Measurements from ENCODE around the gene GPATCH11. TPM values are rescaled to one million over a fixed set of nuclear protein-coding genes. Genes with fewer than 3 reads are reported as not detected.

The GPATCH11 gene
- total and polyA plus RNA-seq, 2 donors (not counting 1 experiment from before 2014, with no cell fraction given) = 5.9 to 7.9 TPM

DNA sequence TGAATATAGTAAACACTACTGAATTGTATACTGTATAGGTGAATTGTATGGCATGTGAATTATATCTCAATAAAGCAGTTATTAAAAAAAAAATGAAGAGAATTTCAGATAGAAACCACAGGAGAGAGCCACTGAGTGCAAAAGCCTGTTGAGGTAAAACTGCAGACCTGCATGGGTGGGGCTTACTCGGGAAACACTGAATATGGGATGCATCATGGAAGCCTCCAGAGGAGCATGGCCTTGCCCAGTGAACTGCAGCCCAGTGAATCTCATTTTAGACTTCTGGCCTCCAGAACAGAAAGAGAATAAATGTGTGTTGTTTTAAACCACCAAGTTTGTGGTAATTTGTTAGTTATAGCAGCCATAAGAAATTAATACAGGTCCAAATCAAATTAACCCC, 15.7 kb downstream of the GPATCH11 start:
- Histone ChIP-seq H3K79me2 (ENCODE audit: control insufficient read depth, insufficient read depth, low read length) (no peaks in the 10 kb centered on the region), H3K4me2 (ENCODE audit: extremely low read depth, insufficient read depth, low read length) (no peak overlapping the region), H3K27ac (ENCODE audit: insufficient read depth, low read length) (no peak overlapping the region), H3K4me3 (replicated peaks in 1 of 4; ENCODE audit: control extremely low read depth in 1 of 4, insufficient read depth in 1 of 4, low read depth in 3 of 4, low read length in 4 of 4) (no peak overlapping the region), H3K9ac (ENCODE audit: insufficient read depth, low read length) (no peak overlapping the region), H3K4me1 (ENCODE audit: control insufficient read depth, extremely low read depth, insufficient read depth, low read length) (no peaks in the 10 kb centered on the region), H3K27me3 (ENCODE audit: control insufficient read depth, insufficient read depth, low read length) (no peaks in the 10 kb centered on the region), H4K20me1 (ENCODE audit: control insufficient read depth, extremely low read depth, insufficient read depth, low read length) (no peaks in the 10 kb centered on the region), H3K9me3 (ENCODE audit: control insufficient read depth, insufficient read depth, low read depth, low read length) (no peaks in the 10 kb centered on the region), H2AFZ (ENCODE audit: low read length) (no peak overlapping the region), H3K36me3 (ENCODE audit: control insufficient read depth, insufficient read depth, low read length) (peaks cover 3% of the 10 kb centered on the region)
- no peak for DNase-seq (ENCODE audit: low read depth in 2 of 2)
- TF ChIP-seq, protein P1, sequence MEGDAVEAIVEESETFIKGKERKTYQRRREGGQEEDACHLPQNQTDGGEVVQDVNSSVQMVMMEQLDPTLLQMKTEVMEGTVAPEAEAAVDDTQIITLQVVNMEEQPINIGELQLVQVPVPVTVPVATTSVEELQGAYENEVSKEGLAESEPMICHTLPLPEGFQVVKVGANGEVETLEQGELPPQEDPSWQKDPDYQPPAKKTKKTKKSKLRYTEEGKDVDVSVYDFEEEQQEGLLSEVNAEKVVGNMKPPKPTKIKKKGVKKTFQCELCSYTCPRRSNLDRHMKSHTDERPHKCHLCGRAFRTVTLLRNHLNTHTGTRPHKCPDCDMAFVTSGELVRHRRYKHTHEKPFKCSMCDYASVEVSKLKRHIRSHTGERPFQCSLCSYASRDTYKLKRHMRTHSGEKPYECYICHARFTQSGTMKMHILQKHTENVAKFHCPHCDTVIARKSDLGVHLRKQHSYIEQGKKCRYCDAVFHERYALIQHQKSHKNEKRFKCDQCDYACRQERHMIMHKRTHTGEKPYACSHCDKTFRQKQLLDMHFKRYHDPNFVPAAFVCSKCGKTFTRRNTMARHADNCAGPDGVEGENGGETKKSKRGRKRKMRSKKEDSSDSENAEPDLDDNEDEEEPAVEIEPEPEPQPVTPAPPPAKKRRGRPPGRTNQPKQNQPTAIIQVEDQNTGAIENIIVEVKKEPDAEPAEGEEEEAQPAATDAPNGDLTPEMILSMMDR (conservative IDR thresholded peaks at IDR 0.05 in 1 of 2, IDR thresholded peaks at IDR 0.05 in 1 of 2; ENCODE audit: low read depth in 1 of 2, low read length in 2 of 2) = no peak
- TF ChIP-seq EZH2 (IDR thresholded peaks at IDR 0.05; ENCODE audit: low read length, missing control alignments) = no peak

DNA sequence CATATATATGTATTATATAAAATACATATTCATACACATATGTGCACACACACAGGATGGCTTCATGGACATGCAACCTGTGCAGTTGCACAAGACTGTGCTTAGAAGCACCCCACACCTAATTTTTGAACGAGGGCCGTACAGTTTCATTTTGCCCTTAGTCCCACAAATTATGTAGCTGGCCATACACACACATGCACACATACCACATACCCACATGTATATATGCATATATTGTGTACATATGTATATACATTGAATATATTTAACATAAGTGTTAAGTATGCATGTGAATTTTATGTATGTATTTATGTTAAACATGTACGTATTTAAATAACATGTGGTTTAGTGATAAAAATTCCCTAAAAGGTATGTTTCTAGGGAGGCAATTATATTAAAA, 18.3 kb downstream of the GPATCH11 start:
- Histone ChIP-seq H2AFZ (ENCODE audit: low read length) (no peak overlapping the region), H3K9ac (ENCODE audit: insufficient read depth, low read length) (no peak overlapping the region), H3K27me3 (ENCODE audit: control insufficient read depth, insufficient read depth, low read length) (no peaks in the 10 kb centered on the region), H4K20me1 (ENCODE audit: control insufficient read depth, extremely low read depth, insufficient read depth, low read length) (no peaks in the 10 kb centered on the region), H3K4me1 (ENCODE audit: control insufficient read depth, extremely low read depth, insufficient read depth, low read length) (no peaks in the 10 kb centered on the region), H3K36me3 (ENCODE audit: control insufficient read depth, insufficient read depth, low read length) (peaks cover 4% of the 10 kb centered on the region), H3K9me3 (ENCODE audit: control insufficient read depth, insufficient read depth, low read depth, low read length) (no peaks in the 10 kb centered on the region), H3K27ac (ENCODE audit: insufficient read depth, low read length) (no peak overlapping the region), H3K79me2 (ENCODE audit: control insufficient read depth, insufficient read depth, low read length) (no peaks in the 10 kb centered on the region), H3K4me3 (replicated peaks in 1 of 4; ENCODE audit: control extremely low read depth in 1 of 4, insufficient read depth in 1 of 4, low read depth in 3 of 4, low read length in 4 of 4) (no peak overlapping the region), H3K4me2 (ENCODE audit: extremely low read depth, insufficient read depth, low read length) (no peak overlapping the region)
- TF ChIP-seq, protein P1 (conservative IDR thresholded peaks at IDR 0.05 in 1 of 2, IDR thresholded peaks at IDR 0.05 in 1 of 2; ENCODE audit: low read depth in 1 of 2, low read length in 2 of 2) = no peak
- TF ChIP-seq EZH2 (IDR thresholded peaks at IDR 0.05; ENCODE audit: low read length, missing control alignments) = no peak
- no peak for DNase-seq (ENCODE audit: low read depth in 2 of 2)

DNA sequence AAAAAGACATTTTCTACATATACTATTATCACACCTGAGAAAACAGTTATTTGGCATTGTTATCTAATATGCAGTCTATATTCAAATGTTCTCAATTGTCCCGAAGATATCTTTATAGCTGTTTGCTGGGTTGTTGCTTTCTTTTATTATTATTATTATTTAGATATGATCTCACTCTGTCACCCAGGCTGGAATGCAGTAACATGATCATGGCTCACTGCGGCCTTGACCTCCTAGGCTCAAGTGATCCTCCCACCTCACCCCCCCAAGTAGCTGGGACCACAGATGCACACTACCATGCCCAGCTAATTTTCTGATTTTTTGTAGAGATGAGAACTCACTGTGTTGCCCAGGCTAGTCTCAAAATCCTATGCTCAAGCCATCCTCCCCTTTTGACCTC, 19.9 kb downstream of the GPATCH11 start:
- Histone ChIP-seq H3K4me3 (replicated peaks in 1 of 4; ENCODE audit: control extremely low read depth in 1 of 4, insufficient read depth in 1 of 4, low read depth in 3 of 4, low read length in 4 of 4) (no peak overlapping the region), H3K4me2 (ENCODE audit: extremely low read depth, insufficient read depth, low read length) (no peak overlapping the region), H3K79me2 (ENCODE audit: control insufficient read depth, insufficient read depth, low read length) (no peaks in the 10 kb centered on the region), H3K9ac (ENCODE audit: insufficient read depth, low read length) (no peak overlapping the region), H3K36me3 (ENCODE audit: control insufficient read depth, insufficient read depth, low read length) (peaks cover 4% of the 10 kb centered on the region), H2AFZ (ENCODE audit: low read length) (no peak overlapping the region), H4K20me1 (ENCODE audit: control insufficient read depth, extremely low read depth, insufficient read depth, low read length) (no peaks in the 10 kb centered on the region), H3K27me3 (ENCODE audit: control insufficient read depth, insufficient read depth, low read length) (no peaks in the 10 kb centered on the region), H3K9me3 (ENCODE audit: control insufficient read depth, insufficient read depth, low read depth, low read length) (no peaks in the 10 kb centered on the region), H3K4me1 (ENCODE audit: control insufficient read depth, extremely low read depth, insufficient read depth, low read length) (no peaks in the 10 kb centered on the region), H3K27ac (ENCODE audit: insufficient read depth, low read length) (no peak overlapping the region)
- no peak for DNase-seq (ENCODE audit: low read depth in 2 of 2)
- TF ChIP-seq EZH2 (IDR thresholded peaks at IDR 0.05; ENCODE audit: low read length, missing control alignments) = no peak
- TF ChIP-seq, protein P1 (conservative IDR thresholded peaks at IDR 0.05 in 1 of 2, IDR thresholded peaks at IDR 0.05 in 1 of 2; ENCODE audit: low read depth in 1 of 2, low read length in 2 of 2) = no peak

All from fibroblast of lung (primary cell).